AG09309 (cell line): ENCODE measurements around the gene MUC2.

Source experiments
- DNase-seq: peaks from one replicate; pipeline ENCODE4 v3.0.0-alpha.2; 2010; ENCODE audit warnings: low read depth
- H3K4me3 ChIP-seq: 2 replicates; pipeline ENCODE4 v1.5.1; 2011; ENCODE audit warnings: mild to moderate bottlenecking, low read depth, low read length, moderate library complexity; ENCODE audit not compliant: control insufficient read depth
- CTCF ChIP-seq: IDR thresholded peaks from 2 replicates; pipeline ENCODE4 v1.5.1; 2011; ENCODE audit warnings: mild to moderate bottlenecking, low read depth, low read length, inconsistent platforms; ENCODE audit not compliant: insufficient read depth, control insufficient read depth; ENCODE audit errors: missing control alignments

MUC2 gene

GRCh38 chr11:1092145-1092670 lies 17.5 kb downstream of the MUC2 start:
- no peak for TF ChIP-seq CTCF
- DNase-seq = no peak
- H3K4me3 ChIP-seq = no peak overlapping the region

GRCh38 chr11:1092919-1093318 lies 18.2 kb downstream of the MUC2 start:
- no peak for TF ChIP-seq CTCF
- H3K4me3 ChIP-seq = no peak overlapping the region
- no peak for DNase-seq

- no peak overlapping the region for H3K4me3 ChIP-seq
- no peak for DNase-seq
- TF ChIP-seq CTCF = no peak
Measured at GRCh38 chr11:1099519-1100355, 25.1 kb downstream of the MUC2 start.

GRCh38 chr11:1100417-1101245 lies 26.0 kb downstream of the MUC2 start:
- TF ChIP-seq CTCF = no peak
- DNase-seq = no peak
- no peak overlapping the region for H3K4me3 ChIP-seq

GRCh38 chr11:1101318-1102089 lies 26.8 kb downstream of the MUC2 start:
- H3K4me3 ChIP-seq = no peak overlapping the region
- TF ChIP-seq CTCF = no peak
- no peak for DNase-seq
